HG03097 (cell line): Measurements from ENCODE around the gene BST1.

Source experiments
- ATAC-seq: cut with Tn5 transposase; IDR thresholded peaks from one replicate; pipeline ENCODE4 v1.9.1; 2021; ENCODE audit not compliant: unreplicated experiment, low FRiP score

The BST1 gene

GRCh38 chr4:15774020-15774420 is 71.2 kb downstream of the BST1 start:
- ATAC-seq = no peak

GRCh38 chr4:15776871-15777648 is 74.2 kb downstream of the BST1 start:
- ATAC-seq = peak; percentile 27

GRCh38 chr4:15777697-15778288 is 74.9 kb downstream of the BST1 start:
- ATAC-seq = no peak

- peak; percentile 63 for ATAC-seq
Observed at GRCh38 chr4:15778289-15779241, 75.7 kb downstream of the BST1 start, which contains the start of gene CD38. Gene CD38 (plus strand): TSS chr4:15778328. CDS start chr4:15778415, 87 bp downstream.

GRCh38 chr4:15779306-15779705 is 76.4 kb downstream of the BST1 start:
- no peak for ATAC-seq

GRCh38 chr4:15779809-15780208 is 76.9 kb downstream of the BST1 start:
- ATAC-seq = no peak

- ATAC-seq = no peak
Observed at GRCh38 chr4:15781427-15782095, 78.7 kb downstream of the BST1 start.
